ENCODE measurements around the gene SAT1. TPM values are rescaled to one million over a fixed set of nuclear protein-coding genes. Genes with fewer than 3 reads are reported as not detected.

Gene SAT1
- total RNA-seq, 1 experiment from 2014 or later, result 448 TPM

DNA sequence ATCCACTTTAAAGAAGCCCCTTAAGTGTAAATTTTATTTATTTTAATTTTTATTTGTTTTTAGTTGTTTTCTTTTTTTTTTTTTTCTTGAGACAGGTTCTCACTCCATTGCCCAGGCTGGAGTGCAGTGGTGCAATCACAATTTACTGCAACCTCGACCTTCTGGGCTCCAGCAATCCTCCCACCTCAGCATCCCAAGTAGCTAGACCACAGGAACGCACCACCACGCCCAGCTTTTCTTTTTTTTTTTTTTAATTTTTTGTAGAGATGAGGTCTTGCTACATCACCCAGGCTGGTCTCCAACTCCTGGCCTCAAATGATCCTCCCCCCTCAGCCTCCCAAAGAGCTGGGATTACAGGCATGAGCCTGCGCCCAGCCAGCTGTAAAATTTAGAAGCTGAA lies 6.0 kb downstream of the SAT1 start:
- ATAC-seq (no peak), DNase-seq (no peak)
- H3K27me3 ChIP-seq (ENCODE audit: low read length), result no peaks in the 10 kb centered on the region
- H3K4me3 ChIP-seq (ENCODE audit: low read length), result no peak overlapping the region
- H3K79me2 ChIP-seq (ENCODE audit: low read length), result peaks cover 18% of the 10 kb centered on the region
- peaks cover 17% of the 10 kb centered on the region for H3K4me1 ChIP-seq (ENCODE audit: insufficient read depth, low read length)
- TF ChIP-seq, protein P1, sequence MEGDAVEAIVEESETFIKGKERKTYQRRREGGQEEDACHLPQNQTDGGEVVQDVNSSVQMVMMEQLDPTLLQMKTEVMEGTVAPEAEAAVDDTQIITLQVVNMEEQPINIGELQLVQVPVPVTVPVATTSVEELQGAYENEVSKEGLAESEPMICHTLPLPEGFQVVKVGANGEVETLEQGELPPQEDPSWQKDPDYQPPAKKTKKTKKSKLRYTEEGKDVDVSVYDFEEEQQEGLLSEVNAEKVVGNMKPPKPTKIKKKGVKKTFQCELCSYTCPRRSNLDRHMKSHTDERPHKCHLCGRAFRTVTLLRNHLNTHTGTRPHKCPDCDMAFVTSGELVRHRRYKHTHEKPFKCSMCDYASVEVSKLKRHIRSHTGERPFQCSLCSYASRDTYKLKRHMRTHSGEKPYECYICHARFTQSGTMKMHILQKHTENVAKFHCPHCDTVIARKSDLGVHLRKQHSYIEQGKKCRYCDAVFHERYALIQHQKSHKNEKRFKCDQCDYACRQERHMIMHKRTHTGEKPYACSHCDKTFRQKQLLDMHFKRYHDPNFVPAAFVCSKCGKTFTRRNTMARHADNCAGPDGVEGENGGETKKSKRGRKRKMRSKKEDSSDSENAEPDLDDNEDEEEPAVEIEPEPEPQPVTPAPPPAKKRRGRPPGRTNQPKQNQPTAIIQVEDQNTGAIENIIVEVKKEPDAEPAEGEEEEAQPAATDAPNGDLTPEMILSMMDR (conservative IDR thresholded peaks at IDR 0.05; ENCODE audit: low read depth, low read length), result no peak
- TF ChIP-seq EZH2 (IDR thresholded peaks at IDR 0.05; ENCODE audit: low read length, unreplicated experiment) (no peak), EZH2phosphoT487 (IDR thresholded peaks at IDR 0.05; ENCODE audit: borderline replicate concordance, low read length) (no peak)
- H3K9me2 ChIP-seq (replicated peaks; ENCODE audit: low read length), result no peaks in the 10 kb centered on the region
- BruUV-seq (replicated peaks), result no TSS peak
- peaks cover 11% of the 10 kb centered on the region for H3F3A ChIP-seq (ENCODE audit: low read length, unreplicated experiment)
- intact Hi-C loops (cut with micrococcal nuclease), result no loop called here
- no peaks in the 10 kb centered on the region for H3K9me3 ChIP-seq (ENCODE audit: low read length)
- no peak overlapping the region for H3K4me2 ChIP-seq (ENCODE audit: low read length)
- no peak overlapping the region for H3K27ac ChIP-seq (ENCODE audit: low read length)
- H2AFZ ChIP-seq (ENCODE audit: low read length), result no peak overlapping the region
- H3K36me3 ChIP-seq (ENCODE audit: low read depth, low read length), result peaks cover 7% of the 10 kb centered on the region
- H3K9ac ChIP-seq (ENCODE audit: low read length), result no peak overlapping the region
- POLR2A ChIA-PET (ENCODE audit: unreplicated experiment), result no interaction called here
- peaks cover 18% of the 10 kb centered on the region for H4K20me1 ChIP-seq (ENCODE audit: low read length)
- CTCF ChIA-PET, result no interaction called here

DNA sequence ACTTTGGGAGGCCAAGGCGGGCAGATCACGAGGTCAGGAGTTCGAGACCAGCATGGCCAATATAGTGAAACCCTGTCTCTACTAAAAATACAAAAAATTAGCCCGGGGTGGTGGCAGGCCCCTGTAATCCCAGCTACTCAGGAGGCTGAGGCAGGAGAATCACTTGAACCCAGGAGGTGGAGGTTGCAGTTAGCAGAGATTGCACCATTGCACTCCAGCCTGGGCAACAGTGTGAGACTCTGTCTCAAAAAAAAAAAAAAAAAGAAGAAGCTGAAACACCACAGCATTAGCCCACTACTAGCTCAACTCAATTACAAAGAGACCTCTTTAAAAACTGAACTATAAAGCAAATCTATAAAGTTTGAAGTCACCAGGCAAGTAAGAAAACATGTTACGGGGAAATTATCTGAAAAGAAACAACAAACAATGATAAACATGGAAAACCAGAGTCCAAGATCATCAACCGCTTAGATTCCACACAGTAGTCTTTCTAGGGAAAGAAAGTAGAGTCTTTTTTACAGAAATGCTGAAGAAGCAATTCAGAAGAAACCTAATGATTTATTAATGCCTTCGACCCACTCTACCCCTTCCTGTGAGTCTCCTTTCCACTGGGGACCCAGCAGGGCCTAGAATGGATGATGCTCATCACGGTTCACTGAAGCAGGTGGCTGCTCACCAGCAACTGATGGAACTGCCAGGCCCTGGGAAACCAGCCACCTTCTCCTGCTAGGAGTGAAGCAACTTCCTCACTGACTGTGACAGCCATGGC lies 6.6 kb downstream of the SAT1 start:
- ATAC-seq (no peak), DNase-seq (no peak)
- ChIA-PET CTCF (no interaction called here), POLR2A (ENCODE audit: unreplicated experiment) (no interaction called here)
- no peak overlapping the region for H3K9ac ChIP-seq (ENCODE audit: low read length)
- peaks cover 9% of the 10 kb centered on the region for H3F3A ChIP-seq (ENCODE audit: low read length, unreplicated experiment)
- no peak overlapping the region for H3K27ac ChIP-seq (ENCODE audit: low read length)
- H3K36me3 ChIP-seq (ENCODE audit: low read depth, low read length), result peaks cover 4% of the 10 kb centered on the region
- intact Hi-C loops (cut with micrococcal nuclease), result no loop called here
- peaks cover 12% of the 10 kb centered on the region for H3K79me2 ChIP-seq (ENCODE audit: low read length)
- peaks cover 12% of the 10 kb centered on the region for H4K20me1 ChIP-seq (ENCODE audit: low read length)
- H3K4me2 ChIP-seq (ENCODE audit: low read length), result no peak overlapping the region
- TF ChIP-seq EZH2phosphoT487 (IDR thresholded peaks at IDR 0.05; ENCODE audit: borderline replicate concordance, low read length) (no peak), EZH2 (IDR thresholded peaks at IDR 0.05; ENCODE audit: low read length, unreplicated experiment) (no peak)
- TF ChIP-seq, protein P1 (conservative IDR thresholded peaks at IDR 0.05; ENCODE audit: low read depth, low read length), result no peak
- H3K9me2 ChIP-seq (replicated peaks; ENCODE audit: low read length), result no peaks in the 10 kb centered on the region
- H3K4me3 ChIP-seq (ENCODE audit: low read length), result no peak overlapping the region
- H3K9me3 ChIP-seq (ENCODE audit: low read length), result no peaks in the 10 kb centered on the region
- peaks cover 11% of the 10 kb centered on the region for H3K4me1 ChIP-seq (ENCODE audit: insufficient read depth, low read length)
- H2AFZ ChIP-seq (ENCODE audit: low read length), result no peak overlapping the region
- no peaks in the 10 kb centered on the region for H3K27me3 ChIP-seq (ENCODE audit: low read length)
- BruUV-seq (replicated peaks), result no TSS peak

DNA sequence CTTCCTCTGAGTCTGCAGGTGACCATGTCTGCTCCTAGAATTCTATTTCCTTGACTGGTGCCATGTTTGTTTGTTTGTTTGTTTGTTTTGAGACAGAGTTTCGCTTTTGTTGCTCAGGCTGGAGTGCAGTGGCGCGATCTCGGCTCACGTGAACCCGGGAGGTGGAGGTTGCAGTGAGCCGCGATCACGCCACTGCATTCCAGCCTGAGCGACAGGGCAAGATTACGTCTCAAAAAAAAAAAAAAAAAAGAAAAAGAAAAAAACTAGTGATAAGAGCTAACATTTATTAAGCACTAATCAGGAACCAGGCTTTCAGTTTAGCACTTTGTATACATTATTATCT lies 7.2 kb downstream of the SAT1 start:
- Histone ChIP-seq H3K4me3 (ENCODE audit: low read length) (no peak overlapping the region), H3K9ac (ENCODE audit: low read length) (no peak overlapping the region), H3K27me3 (ENCODE audit: low read length) (no peaks in the 10 kb centered on the region), H3K79me2 (ENCODE audit: low read length) (peaks cover 6% of the 10 kb centered on the region), H3K36me3 (ENCODE audit: low read depth, low read length) (peaks cover under 1% of the 10 kb centered on the region; the same call in 1 of the 2 replicates), H3K27ac (ENCODE audit: low read length) (no peak overlapping the region), H3K4me2 (ENCODE audit: low read length) (no peak overlapping the region), H3K9me3 (ENCODE audit: low read length) (no peaks in the 10 kb centered on the region), H3K9me2 (replicated peaks; ENCODE audit: low read length) (no peaks in the 10 kb centered on the region), H3K4me1 (ENCODE audit: insufficient read depth, low read length) (peaks cover 5% of the 10 kb centered on the region), H2AFZ (ENCODE audit: low read length) (no peak overlapping the region), H4K20me1 (ENCODE audit: low read length) (peaks cover 6% of the 10 kb centered on the region), H3F3A (ENCODE audit: low read length, unreplicated experiment) (peaks cover 3% of the 10 kb centered on the region)
- BruUV-seq (replicated peaks), result no TSS peak
- POLR2A ChIA-PET (ENCODE audit: unreplicated experiment), result no interaction called here
- intact Hi-C loops (cut with micrococcal nuclease), result no loop called here
- ATAC-seq, result no peak
- CTCF ChIA-PET, result no interaction called here
- DNase-seq, result no peak
- TF ChIP-seq EZH2 (IDR thresholded peaks at IDR 0.05; ENCODE audit: low read length, unreplicated experiment) (no peak), EZH2phosphoT487 (IDR thresholded peaks at IDR 0.05; ENCODE audit: borderline replicate concordance, low read length) (no peak)
- TF ChIP-seq, protein P1 (conservative IDR thresholded peaks at IDR 0.05; ENCODE audit: low read depth, low read length), result no peak

All from PC-3 (cell line).